Activated effector memory CD4-positive, alpha-beta T cell treated with anti-CD3 and anti-CD28 coated beads, Interleukin-2, amount 50 U/mL, for 16 hours (primary cell): Measurements from ENCODE around the gene TRIM33.
"Not testable (repeated sequence)": the region's sequence is repeated elsewhere in the genome, so short reads cannot be mapped to it uniquely, and the experiment has no call there.

Source experiments
- DNase-seq: peaks from one replicate; pipeline ENCODE4 v3.0.0-alpha.2; 2020

TRIM33 gene

DNA sequence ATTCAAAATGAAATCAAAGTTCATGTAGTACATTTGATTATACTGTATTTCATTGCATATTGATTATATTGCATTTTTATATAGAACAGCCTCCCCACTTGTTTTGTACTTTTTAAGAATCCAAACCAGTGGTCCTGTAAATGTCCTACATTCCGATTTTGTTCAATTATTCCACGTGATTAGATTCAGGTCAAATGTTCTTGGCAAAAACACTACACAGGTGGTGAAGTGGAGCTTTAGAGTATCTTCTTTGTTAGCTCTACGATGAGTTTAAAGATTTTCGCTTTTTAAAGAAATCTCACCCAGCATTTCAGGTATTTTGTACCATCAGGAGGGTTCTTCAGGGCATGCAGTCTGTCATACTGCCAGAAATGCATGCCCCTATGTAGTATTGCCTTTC is 120.6 kb downstream of the TRIM33 start:
- no peak for DNase-seq

- no peak for DNase-seq
Measured at GRCh38 chr1:114388432-114389003, 122.5 kb downstream of the TRIM33 start.

GRCh38 chr1:114387585-114387984 is 123.4 kb downstream of the TRIM33 start:
- DNase-seq, result not testable (repeated sequence)

DNA sequence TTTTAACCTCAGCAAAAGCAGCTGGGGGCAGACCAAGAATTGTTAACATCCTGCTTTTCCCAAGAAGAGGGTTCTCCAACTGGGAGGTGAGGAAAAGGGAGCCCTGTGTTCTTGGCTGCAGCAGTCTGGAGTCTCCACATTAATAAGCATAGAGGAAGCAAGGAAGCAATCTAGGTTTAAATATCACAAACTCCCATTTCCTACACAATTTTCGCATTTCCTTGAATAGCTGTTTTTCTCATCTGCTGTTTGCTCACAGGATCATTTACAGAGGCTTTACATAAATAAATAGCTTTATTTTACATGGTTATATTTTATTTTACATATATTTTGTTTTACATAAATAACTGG is 124.0 kb downstream of the TRIM33 start:
- no peak for DNase-seq

- DNase-seq, result no peak
Measured at GRCh38 chr1:114386129-114387009, 124.6 kb downstream of the TRIM33 start.

GRCh38 chr1:114384922-114385321 is 126.1 kb downstream of the TRIM33 start:
- DNase-seq, result no peak

GRCh38 chr1:114379987-114380386 is 131.0 kb downstream of the TRIM33 start:
- no peak for DNase-seq

DNA sequence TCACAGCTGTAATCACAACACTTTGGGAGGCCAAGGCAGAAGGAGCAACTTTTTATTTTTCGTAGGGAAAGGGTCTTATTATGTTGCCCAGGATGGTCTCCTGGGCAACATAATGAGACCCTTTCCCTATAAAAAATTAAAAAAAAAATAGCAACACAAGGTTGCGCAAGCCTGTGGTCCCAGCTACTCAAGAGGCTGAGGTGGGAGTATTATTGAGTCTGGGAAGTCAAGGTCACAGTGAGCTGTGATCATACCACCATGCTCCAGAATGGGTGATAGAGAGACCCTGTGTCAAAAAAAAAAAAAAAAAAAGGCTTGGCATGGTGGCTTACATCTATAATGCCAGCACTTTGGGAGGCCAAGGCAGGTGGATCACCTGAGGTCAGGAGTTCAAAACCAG is 131.6 kb downstream of the TRIM33 start:
- DNase-seq, result no peak

GRCh38 chr1:114377356-114377755 is 133.6 kb downstream of the TRIM33 start:
- DNase-seq, result no peak

GRCh38 chr1:114369930-114370329 is 141.1 kb downstream of the TRIM33 start:
- DNase-seq, result no peak

DNA sequence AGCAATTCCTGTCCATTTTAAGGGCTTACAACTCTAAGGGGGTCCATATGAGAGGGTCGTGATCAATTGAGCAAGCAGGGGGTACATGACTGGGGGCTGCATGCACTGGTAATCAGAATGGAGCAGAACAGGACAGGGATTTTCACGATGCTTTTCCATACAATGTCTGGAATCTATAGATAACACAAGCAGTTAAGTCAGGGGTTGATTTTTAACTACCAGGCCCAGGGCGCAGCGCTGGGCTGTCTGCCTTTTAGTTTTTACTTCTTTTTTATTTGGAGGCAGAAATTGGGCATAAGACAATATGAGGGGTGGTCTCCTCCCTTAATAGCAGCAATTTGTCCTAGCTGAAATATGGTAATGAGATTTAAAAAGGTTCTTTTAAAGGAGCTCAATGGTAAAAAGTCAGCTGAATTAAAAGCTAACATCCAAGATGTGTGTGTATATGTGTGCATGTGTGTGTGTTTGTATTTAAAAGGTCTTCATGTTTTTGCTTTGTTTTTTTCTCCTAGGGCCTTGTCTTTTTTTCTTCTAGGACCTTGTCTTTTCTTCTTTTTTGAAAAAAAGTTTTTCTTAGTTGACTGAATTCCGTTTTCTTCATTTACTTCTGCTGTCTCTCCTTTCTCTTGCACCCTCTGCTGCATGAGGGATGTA is 141.6 kb downstream of the TRIM33 start:
- DNase-seq, result not testable (repeated sequence)

DNA sequence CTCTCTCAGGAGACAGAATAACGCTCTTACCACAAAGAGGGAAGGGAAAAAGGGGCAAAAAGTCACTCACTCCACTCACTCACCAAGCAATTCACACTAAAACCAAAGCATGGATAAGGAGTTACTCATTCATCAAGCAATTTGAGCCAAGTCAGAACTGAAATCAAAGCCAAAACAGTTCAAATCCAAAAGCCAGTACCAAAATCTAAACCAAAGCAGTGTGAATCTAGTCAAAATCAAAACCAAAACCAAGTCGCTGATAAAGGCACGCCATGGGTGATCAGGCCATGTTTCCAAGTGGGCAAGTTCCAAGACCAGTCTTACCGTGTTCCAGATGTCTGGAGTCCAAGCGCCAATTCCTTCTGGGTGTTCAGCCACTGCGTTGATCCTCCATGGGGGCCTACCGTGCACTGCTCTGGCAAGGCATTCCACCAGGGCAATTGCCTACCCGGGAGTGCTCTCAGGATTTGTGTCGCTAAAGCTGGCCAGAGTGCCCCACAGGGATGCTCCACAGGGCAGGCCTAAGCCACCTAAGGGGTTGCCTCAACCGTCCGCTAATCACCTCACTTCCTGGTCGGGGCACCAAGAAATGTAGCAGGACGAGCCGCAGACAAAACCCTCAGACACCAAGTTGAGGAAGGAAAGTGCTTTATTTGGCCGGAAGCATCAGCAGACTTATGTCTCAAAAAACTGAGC is 142.3 kb downstream of the TRIM33 start:
- no peak for DNase-seq

GRCh38 chr1:114367810-114368209 is 143.2 kb downstream of the TRIM33 start:
- DNase-seq, result no peak

GRCh38 chr1:114363230-114363629 is 147.8 kb downstream of the TRIM33 start:
- not testable (repeated sequence) for DNase-seq

GRCh38 chr1:114359791-114360190 is 151.2 kb downstream of the TRIM33 start:
- DNase-seq, result no peak

- DNase-seq, result no peak
Measured at GRCh38 chr1:114355240-114355639, 155.8 kb downstream of the TRIM33 start.

GRCh38 chr1:114353262-114353661 is 157.7 kb downstream of the TRIM33 start:
- no peak for DNase-seq

DNA sequence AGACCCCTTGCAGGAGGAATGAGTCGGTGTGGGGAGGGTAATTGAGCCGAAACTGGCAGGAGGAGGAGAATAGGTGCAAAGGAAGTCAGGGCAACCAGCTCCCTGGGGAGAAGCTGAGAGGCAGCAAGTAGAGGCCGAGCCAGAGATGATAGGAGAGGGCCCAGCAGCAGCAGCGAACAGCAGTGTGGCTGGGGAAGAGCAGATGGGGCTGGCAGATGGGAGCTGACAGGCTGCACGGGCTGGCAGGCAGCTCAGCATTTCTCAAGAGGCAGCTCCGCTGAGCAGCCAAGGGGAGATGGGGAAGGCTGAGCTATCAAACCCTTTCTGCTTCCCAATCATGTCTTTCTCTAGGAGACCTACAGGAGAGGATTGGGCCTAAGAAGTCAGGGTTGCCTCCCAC is 158.2 kb downstream of the TRIM33 start:
- DNase-seq, result no peak

DNA sequence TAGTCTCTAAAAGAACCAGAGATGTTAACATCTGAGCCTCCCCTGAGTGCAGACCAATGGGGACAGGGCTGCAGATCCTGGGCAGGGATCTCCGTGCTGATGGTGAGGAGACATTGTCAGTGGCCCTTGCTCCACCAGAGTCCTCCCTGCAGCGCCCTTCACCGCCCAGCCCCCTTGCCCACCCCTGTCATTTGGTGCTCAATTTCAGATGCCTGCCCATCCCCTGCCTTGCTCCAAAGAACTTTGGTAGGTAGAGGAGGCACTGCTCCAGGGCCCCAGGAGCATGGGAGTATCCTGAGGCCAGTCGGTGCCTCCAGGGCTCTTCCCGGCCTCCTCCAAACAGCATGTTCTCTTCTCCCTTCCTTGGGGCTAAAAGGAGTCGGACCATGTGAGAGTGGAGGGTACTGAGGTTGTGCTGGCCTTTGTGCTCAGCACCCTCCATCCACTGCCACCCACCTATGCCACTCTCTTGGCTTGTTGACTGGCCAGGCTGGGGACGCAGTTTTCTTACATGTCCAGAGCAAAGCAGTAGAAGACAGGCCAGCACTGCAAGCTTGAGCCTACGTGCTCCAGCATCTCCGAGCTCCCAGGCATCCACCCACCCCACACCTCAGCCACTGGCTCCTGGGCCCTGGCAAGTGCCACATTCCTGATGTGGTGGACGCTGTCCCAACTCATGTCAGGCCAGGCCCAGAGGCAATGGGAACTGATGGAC is 160.1 kb downstream of the TRIM33 start:
- DNase-seq, result no peak

- no peak for DNase-seq
Measured at GRCh38 chr1:114349891-114350605, 161.0 kb downstream of the TRIM33 start.

- DNase-seq, result no peak
Measured at GRCh38 chr1:114347431-114348209, 163.4 kb downstream of the TRIM33 start.
